ENCODE results near the gene IPO5.

DNA sequence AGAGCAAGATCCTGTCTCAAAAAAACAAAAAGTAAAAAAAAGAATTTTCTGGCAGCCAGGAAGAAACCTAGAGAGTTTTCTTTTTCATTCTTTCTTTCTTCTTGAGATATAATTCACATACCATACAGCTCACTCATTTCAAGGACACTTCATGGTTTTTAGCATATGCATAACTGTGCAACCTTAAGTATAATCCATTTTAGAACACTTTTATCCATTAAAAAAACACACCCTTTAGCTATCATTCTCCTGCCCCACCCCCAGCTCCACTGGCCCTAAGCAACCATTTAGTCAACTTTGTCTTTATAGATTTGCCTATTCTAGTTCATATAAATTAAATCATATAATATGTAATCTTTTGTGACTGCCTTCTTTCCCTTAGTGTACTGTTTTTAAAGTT, 8.1 kb upstream of the IPO5 start:
- TF ChIP-seq CEBPB (IDR thresholded peaks at IDR 0.05; ENCODE audit: low read depth, low read length) (no peak), RAD21 (IDR thresholded peaks at IDR 0.05; ENCODE audit: low read length) (no peak), POLR2A (IDR thresholded peaks at IDR 0.05; ENCODE audit: low read depth, low read length) (no peak), CHD1 (IDR thresholded peaks at IDR 0.05; ENCODE audit: low read depth, low read length) (no peak)

Data from IMR-90 (cell line).